NCI-H146 (cell line): Measurements from ENCODE around the gene LAX1.

Source experiments
- DNase-seq: peaks from one replicate; lab custom pipeline; 2025; lab: John Stamatoyannopoulos, UW

The LAX1 gene

GRCh38 chr1:203813581-203814341, 48.8 kb downstream of the LAX1 start:
- DNase-seq, result no peak

DNA sequence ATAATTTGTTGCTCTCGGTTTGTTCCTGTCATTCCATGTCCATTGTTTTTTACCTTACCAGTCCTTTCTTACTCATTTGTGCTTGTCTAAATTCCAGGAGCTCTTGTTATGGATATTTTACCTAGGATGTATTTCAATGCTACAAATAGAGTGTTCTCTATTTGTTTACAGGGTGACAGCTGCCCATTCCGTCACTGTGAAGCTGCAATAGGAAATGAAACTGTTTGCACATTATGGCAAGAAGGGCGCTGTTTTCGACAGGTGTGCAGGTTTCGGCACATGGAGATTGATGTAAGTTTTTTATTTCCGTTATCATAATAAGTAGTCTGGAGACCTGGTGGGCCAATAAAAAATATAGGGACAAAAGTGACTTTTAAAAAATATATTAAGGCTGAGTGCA, 53.4 kb downstream of the LAX1 start:
- DNase-seq, result no peak

DNA sequence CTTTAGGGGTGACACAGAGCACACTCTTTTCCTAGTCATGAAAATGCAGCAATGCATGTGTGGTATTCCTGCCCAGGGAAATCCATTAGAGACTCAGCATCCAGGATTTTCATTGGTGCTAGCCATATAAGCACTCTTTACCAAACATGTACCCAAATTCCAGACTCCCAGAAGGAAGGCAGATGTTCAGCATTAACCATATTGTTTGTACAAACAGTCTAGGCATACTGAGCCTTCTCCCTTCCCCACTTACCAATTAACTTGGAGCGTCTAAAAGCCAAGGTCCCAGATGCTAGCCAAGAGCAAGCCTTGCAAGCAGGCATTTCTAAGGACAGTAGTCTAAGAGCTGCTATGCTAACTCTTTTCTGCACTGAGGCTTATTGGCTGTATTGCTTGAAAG, 58.3 kb downstream of the LAX1 start:
- no peak for DNase-seq
